ENCODE results near the gene FHOD1. TPM values are rescaled to one million over a fixed set of nuclear protein-coding genes. Genes with fewer than 3 reads are reported as not detected.

FHOD1 gene
- total RNA-seq, 1 experiment from 2014 or later, result 96.4 TPM

DNA sequence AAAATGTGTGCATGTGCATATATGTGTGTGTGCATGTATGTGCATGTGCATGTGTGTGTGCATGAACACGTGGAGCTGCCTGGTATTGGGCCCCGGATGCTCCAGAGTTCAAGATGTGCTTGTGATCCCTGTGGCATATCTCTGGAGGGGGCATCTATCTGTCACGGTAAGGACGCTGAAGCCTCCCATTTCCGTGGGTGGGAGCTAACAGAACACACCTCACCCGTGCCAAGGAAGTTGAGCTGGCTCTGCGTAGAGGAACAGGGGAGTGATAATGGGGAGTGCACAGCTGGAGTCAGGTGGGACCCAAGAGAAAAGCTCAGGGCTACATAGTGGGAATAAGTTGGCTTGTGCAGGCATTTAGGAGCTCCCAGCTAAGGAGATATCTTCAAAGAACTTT, 35.6 kb downstream of the FHOD1 start:
- H3K4me1 ChIP-seq (ENCODE audit: insufficient read depth, low read length, poor library complexity, severe bottlenecking), result no peaks in the 10 kb centered on the region
- no peaks in the 10 kb centered on the region for H3K36me3 ChIP-seq (ENCODE audit: insufficient read depth, low read length, poor library complexity, severe bottlenecking)
- no peak overlapping the region for H3K4me3 ChIP-seq (ENCODE audit: low read depth, low read length, poor library complexity, severe bottlenecking)
- no peak for DNase-seq (ENCODE audit: low spot score)
- intact Hi-C loops (cut with micrococcal nuclease; ENCODE audit: unreplicated experiment), result no loop called here
- no peaks in the 10 kb centered on the region for H3K9me3 ChIP-seq (ENCODE audit: low read depth, low read length, poor library complexity, severe bottlenecking)
- H3K27ac ChIP-seq (ENCODE audit: low read depth, low read length, poor library complexity, severe bottlenecking), result no peak overlapping the region
- POLR2A ChIA-PET (ENCODE audit: low non-redundant PET), result no interaction called here
- no TSS peak for BruUV-seq (replicated peaks)
- no peaks in the 10 kb centered on the region for H3K27me3 ChIP-seq (replicated peaks; ENCODE audit: insufficient read depth, low read depth, low read length, poor library complexity)
- CTCF ChIA-PET, result interaction anchor here (0.6 to 1.0 kb wide), 2 partner anchors 13 to 346 kb away, joined by 3 read pairs; no protein-coding TSS in a partner anchor
- TF ChIP-seq EZH2 (IDR thresholded peaks at IDR 0.05; ENCODE audit: borderline replicate concordance, low read depth, low read length, poor library complexity, severe bottlenecking), result no peak
- TF ChIP-seq, protein P1, sequence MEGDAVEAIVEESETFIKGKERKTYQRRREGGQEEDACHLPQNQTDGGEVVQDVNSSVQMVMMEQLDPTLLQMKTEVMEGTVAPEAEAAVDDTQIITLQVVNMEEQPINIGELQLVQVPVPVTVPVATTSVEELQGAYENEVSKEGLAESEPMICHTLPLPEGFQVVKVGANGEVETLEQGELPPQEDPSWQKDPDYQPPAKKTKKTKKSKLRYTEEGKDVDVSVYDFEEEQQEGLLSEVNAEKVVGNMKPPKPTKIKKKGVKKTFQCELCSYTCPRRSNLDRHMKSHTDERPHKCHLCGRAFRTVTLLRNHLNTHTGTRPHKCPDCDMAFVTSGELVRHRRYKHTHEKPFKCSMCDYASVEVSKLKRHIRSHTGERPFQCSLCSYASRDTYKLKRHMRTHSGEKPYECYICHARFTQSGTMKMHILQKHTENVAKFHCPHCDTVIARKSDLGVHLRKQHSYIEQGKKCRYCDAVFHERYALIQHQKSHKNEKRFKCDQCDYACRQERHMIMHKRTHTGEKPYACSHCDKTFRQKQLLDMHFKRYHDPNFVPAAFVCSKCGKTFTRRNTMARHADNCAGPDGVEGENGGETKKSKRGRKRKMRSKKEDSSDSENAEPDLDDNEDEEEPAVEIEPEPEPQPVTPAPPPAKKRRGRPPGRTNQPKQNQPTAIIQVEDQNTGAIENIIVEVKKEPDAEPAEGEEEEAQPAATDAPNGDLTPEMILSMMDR (conservative IDR thresholded peaks at IDR 0.05; ENCODE audit: low read depth, low read length), result no peak

DNA sequence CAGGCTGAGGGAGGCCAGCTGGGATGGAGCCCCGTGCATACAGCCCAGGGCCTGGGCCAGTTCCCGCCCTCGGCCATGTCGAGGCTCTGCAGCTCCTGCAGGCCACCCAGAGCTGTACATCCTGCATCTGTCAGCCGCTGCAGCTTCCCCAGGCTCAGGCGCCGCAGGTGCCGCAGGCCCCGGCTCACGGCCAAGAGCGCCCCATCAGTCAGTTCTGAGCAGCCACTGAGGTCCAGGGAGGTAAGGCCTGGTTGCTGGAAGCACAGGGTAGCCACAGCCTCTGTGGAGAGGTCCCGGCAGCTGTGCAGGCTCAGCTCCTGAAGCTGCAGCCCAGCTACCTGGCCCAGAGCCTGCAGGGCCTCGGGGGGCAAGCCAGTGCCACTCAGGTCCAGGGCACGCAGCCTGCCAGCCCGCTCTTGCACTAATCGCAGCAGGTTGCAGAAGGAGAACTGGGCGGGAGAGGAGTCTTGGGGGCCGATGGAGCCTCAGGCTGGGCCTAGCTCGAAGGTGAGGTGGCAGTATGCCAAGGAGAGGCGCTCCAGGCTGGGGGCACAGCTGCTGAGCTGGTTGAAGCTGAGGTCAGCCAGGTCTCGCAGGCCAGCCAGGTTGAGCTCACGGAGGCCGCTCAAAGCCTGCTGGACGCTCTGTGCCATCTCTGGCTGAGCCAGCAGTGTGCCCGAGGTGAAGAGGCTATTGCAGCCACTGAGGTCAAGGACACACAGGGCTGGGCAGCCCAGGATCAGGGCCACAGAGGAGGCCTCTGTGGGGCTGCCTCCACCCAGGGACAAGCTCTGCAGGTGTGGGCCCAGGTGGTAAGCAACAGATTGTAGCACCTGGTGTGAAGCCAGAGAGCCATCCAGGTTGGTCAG, 37.0 kb downstream of the FHOD1 start:
- H3K9me3 ChIP-seq (ENCODE audit: low read depth, low read length, poor library complexity, severe bottlenecking), result no peaks in the 10 kb centered on the region
- H3K27ac ChIP-seq (ENCODE audit: low read depth, low read length, poor library complexity, severe bottlenecking), result no peak overlapping the region
- intact Hi-C loops (cut with micrococcal nuclease; ENCODE audit: unreplicated experiment), result no loop called here
- ChIA-PET POLR2A (ENCODE audit: low non-redundant PET) (interaction anchor here (0.6 kb wide), 1 partner anchor 259 kb away, joined by 3 read pairs; no protein-coding TSS in a partner anchor), CTCF (no interaction called here)
- no peak for DNase-seq (ENCODE audit: low spot score)
- no peak overlapping the region for H3K4me3 ChIP-seq (ENCODE audit: low read depth, low read length, poor library complexity, severe bottlenecking)
- BruUV-seq (replicated peaks), result no TSS peak
- H3K36me3 ChIP-seq (ENCODE audit: insufficient read depth, low read length, poor library complexity, severe bottlenecking), result no peaks in the 10 kb centered on the region
- H3K4me1 ChIP-seq (ENCODE audit: insufficient read depth, low read length, poor library complexity, severe bottlenecking), result no peaks in the 10 kb centered on the region
- TF ChIP-seq EZH2 (IDR thresholded peaks at IDR 0.05; ENCODE audit: borderline replicate concordance, low read depth, low read length, poor library complexity, severe bottlenecking), result no peak
- TF ChIP-seq, protein P1 (conservative IDR thresholded peaks at IDR 0.05; ENCODE audit: low read depth, low read length), result no peak
- H3K27me3 ChIP-seq (replicated peaks; ENCODE audit: insufficient read depth, low read depth, low read length, poor library complexity), result no peaks in the 10 kb centered on the region

DNA sequence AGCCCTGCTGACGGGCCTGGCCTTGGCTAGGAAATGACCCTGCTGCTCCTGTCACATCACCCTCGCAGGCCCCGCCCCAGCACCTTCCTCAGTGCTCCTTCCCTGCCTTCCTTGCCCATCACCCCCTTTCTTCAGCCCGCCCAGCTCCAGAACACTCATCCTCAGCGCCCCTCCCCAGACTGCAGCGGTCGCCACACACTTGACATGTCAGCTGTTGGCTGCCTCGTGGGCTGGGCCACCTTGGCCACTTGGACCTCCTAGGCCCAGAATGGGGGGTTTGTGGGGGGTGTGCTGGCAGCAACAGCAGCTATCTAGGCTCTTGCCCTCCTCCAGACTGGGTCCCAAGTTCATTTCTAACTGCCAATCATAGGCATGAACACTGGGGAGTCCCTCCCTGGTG, 37.7 kb downstream of the FHOD1 start:
- no peaks in the 10 kb centered on the region for H3K9me3 ChIP-seq (ENCODE audit: low read depth, low read length, poor library complexity, severe bottlenecking)
- no peaks in the 10 kb centered on the region for H3K4me1 ChIP-seq (ENCODE audit: insufficient read depth, low read length, poor library complexity, severe bottlenecking)
- ChIA-PET POLR2A (ENCODE audit: low non-redundant PET) (no interaction called here), CTCF (no interaction called here)
- intact Hi-C loops (cut with micrococcal nuclease; ENCODE audit: unreplicated experiment), result no loop called here
- DNase-seq (ENCODE audit: low spot score), result no peak
- H3K36me3 ChIP-seq (ENCODE audit: insufficient read depth, low read length, poor library complexity, severe bottlenecking), result no peaks in the 10 kb centered on the region
- no peak for TF ChIP-seq EZH2 (IDR thresholded peaks at IDR 0.05; ENCODE audit: borderline replicate concordance, low read depth, low read length, poor library complexity, severe bottlenecking)
- TF ChIP-seq, protein P1 (conservative IDR thresholded peaks at IDR 0.05; ENCODE audit: low read depth, low read length), result no peak
- no peak overlapping the region for H3K4me3 ChIP-seq (ENCODE audit: low read depth, low read length, poor library complexity, severe bottlenecking)
- no peak overlapping the region for H3K27ac ChIP-seq (ENCODE audit: low read depth, low read length, poor library complexity, severe bottlenecking)
- BruUV-seq (replicated peaks), result no TSS peak
- no peaks in the 10 kb centered on the region for H3K27me3 ChIP-seq (replicated peaks; ENCODE audit: insufficient read depth, low read depth, low read length, poor library complexity)
